GM19372 (cell line): ENCODE results near the gene RCC2.
"Not testable (repeated sequence)": the region's sequence is repeated elsewhere in the genome, so short reads cannot be mapped to it uniquely, and the experiment has no call there.

Experiments used
- ATAC-seq: cut with Tn5 transposase; IDR thresholded peaks from one replicate; pipeline ENCODE4 v1.9.1; 2021; ENCODE audit warnings: mild to moderate bottlenecking, low read depth, moderate library complexity; ENCODE audit not compliant: unreplicated experiment

The RCC2 gene

DNA sequence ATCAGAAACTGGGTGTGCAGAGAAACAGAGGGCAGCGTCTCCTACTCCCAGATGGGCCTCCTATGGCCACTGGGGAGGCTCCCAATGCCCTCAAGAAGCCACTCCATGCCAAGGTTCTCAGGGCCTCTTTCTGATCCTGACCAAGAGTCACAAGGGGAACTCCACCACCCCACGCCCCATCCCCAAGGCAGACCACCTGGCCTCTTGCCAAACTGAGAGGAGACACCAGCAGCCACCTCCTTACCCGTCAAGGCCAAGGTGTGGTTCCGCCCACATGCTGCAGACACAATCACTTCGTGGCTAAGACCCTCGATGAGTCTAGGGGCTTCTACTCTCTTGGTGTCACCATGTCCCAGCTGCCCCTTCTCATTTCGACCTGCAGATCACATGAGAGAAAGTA is 17.0 kb downstream of the RCC2 start:
- ATAC-seq = no peak

DNA sequence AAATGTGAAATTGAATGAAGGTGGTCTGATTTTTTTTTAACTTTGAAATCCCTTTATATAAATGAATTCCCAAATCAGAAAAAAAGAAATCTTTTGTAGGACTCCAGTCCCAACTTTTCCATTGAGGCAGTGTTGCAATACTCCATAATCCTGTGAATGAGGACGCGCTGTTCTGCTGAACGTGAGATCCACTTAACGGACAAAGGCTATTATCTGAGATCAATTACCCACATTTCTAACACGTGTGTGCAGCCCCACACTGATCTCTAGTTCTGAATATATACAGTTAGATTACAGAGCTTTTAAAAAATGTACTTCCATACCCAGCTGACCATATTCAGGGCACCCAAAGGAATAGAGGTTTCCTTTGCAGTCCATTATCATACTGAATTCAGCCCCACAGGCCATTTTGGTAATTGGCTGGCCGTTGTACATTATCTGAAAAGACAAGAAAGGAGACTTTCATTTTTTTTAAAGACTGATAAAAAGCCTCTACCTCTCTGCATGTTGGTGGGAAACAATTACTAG is 19.0 kb downstream of the RCC2 start:
- no peak for ATAC-seq

DNA sequence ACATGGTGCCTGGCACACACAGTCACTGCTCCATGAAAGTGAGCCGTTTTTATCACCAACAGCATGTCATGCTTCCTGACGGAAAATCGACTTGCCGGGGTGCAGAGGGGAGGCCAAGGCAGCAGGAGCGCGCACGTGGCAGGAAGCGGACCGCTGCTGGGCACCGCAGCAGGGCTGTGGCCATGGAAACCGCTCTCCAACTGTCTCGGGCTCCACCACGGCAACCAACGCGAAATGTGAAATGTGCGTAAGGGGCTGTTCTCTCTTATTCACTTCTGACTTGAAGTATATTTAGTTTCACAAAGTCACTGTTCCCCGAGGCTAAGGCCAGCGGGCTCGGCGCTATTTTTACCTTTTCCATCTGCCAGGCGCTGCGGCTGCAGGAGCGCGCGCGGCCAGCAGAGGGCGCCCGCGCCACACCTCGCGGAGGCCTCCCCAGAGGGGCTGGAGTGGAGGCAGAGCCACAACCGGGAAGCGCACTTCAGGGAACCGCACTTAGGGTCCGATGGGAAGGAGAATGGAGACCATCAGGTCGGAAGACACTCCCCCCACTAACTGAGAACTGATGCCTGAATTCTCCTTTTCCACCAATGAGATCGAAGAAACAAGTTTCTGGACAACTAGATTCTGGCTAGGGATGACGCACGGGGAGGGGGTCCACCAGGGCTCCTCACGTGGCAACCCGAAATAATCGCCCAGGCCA is 19.7 kb downstream of the RCC2 start:
- no peak for ATAC-seq

DNA sequence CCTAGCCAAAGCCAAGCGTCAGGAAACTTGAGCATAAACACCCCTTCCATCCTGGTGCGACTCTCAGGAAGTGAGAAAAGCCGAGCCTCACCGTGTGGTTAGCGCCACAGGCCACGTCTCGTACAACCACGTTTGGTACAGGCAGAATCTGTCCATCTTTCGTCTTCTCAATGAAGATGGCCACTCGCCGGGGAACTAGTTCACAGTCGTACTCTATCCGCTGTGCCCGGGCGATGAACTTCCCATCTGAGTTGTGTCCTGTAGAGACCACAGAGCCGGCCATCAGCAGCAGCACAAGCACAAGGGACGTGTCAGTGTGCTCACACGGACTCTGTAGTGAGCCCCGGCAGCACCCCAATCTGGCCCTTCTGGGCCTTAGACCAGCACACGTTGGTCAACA is 23.1 kb downstream of the RCC2 start:
- ATAC-seq = no peak

DNA sequence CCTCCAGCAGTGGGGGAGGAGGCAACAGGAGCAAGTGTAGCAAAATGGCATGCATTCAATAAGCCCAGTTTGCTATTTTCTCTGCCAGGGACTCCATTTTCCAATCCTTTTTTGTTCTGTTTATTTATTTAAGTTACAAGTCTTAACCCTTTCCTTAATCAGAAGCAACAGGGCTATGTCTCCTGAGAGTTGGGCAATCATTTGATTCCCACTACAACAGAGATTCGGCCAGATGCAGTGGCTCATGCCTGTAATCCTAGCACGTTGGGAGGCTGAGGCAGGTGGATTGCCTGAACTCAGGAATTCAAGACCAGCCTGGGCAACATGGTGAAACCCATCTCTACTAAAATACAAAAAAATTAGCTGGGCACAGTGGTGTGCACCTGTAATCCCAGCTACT is 25.5 kb downstream of the RCC2 start:
- ATAC-seq = no peak

DNA sequence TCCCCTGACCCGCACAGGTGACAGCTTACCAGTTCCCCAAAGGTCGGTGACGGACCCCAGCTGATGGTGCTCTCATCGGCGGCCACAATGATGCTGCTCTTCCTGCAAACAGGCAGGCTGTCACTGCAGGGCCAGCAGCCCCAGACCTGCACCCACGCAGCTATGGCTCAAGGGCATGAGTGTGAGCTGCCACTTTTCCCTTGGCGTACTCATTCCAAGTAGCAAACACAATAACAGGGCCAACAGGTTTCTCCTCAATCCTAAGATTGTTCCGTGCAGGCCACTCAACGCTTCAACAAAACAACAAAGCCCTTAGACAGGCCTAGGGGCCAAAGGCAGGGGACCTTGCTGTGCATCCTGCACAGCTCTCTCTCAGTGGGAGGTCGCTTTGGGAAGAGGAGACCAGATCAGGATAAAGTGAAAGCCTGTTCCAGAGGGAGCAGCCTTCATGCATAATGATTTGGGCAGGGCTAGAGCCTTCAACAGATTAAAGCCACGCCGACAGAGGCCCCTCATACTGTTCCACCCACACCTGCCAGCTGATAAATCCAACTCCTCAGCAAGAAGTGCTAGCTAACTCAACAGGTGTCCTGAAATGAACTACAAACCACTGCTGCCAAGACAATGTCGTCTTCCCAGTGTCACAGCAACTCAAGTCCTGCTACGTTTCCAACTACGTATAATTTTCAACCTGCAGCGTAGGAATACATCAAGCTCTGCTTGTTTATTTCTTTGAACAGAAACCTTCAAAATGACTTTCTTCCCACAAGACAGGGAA is 27.2 kb downstream of the RCC2 start:
- ATAC-seq = no peak

DNA sequence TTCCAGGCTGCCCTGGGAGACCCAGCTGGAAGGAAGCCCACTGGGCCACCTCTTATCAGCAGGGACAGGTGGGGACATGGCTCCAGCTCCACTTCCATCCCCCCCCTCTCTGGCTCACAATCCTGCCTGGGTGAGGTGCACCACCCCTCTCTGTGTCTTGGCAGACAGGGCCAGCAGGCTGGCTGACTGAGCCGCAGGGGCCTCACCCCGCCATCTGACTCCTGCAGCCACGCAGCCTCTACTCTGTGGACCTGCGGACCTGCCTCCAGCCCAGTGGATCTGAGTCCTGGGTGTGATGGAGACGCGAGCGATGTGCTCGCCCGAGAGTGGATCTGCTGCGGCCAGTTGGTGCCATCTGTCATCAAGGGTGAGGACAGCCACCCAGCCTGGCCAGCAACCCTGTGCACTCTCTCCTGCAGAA is 30.1 kb downstream of the RCC2 start:
- ATAC-seq = no peak

DNA sequence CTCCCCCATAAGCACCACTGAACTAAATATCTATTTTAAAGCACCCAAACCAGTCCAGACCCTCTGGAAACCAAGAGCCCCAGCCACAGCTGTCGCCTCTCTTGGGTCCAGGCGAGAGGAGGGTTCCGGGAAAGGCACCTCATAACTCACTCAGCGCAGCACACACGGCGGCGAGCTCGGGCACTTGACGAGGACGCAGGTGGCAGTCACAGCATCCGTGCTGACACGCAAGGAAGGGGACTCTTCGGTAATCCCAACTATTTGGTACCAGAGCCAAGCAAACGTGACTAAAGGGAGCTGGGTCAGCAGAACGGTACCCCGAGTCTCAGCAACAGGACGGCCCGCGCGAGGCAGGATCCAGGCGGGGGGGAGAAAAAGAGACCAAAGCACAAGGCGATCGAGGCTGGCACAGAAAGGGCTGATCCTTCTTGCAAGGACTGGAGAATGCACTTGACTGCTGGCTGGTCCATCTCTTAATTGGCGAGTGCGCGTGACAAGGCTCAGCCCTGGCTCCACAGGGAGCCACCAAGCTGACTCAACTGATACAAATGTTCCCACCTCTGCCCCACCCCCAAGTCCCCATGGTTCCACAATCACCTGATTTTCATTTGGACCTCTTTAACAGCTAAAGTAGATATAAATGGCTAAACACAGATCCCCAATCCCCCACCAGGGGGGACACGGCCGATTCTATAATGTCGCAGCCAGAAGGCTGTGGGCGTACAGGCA is 31.5 kb downstream of the RCC2 start:
- not testable (repeated sequence) for ATAC-seq

DNA sequence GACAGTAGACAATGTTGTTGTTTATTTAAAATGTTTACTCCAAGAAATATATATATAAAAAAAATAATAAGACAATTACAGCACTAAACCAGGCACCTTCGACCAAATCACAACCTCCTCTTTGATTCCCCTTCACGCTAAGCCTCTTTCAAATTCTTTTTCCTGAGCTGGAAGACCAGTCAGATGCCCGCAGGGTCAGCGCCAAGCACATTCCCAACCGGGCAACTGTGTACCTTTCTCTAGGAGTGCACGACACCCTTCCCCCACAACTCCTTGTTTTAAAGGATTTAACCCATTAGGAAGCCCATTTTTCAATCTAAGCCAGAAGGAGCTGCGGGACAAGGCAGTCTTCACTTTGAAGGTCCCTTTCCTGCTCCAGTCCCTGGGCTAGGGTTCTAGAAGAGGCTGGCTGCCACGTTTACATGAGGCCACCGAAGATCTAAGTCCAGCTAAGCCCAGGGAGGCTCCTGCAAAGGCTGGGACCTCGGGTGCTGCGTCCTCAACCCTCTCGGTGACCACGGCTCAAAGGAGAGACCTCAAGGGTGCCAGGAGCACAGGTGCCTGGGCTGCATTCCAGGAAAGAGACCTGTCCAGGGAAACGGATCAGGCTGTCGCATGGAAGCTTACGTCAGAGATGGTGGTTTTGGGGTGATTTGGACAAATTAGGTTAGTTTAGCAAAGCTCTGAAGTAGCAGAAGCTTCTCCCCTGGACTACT is 32.6 kb downstream of the RCC2 start:
- not testable (repeated sequence) for ATAC-seq

DNA sequence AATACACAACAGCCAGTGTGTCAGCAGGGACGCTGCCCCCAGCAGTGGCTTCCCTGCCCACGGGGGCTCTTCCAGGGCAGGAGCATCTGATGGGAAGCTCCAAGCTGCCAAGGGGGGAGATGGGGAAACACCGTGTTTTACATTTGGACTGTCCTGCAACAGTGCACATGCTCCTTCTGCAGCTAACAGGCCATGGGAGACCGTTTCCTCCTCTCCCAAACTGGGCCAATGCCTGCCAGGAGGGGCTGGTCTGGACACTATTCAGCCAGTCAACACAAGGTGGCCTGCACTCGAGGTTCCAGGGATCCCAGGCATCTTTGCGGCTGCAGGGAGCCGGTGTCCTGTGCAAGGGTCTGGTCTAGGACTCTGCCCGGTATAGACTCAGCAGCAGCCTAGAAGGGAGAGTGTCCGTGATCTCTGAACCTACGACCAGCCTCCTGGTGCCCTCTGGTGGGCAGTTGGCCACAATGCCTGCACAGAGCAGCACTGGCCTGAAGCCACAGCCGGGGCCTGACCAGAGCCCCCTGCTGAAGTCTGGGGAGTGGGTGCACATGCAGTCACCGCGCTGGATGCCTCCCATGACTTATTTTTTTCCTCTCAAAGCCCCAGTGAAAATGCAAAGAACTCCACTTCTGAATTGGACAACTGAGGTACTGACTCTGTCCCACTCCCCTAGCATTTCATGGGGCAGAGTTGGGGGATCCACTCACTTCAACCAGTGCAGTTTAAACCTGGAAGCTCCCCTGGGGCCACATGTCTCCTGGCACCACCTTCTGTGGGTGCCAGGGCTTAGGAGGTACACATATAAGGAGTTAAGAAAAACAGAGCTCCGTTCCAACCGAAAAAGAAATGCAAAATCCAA is 33.3 kb downstream of the RCC2 start:
- no peak for ATAC-seq

DNA sequence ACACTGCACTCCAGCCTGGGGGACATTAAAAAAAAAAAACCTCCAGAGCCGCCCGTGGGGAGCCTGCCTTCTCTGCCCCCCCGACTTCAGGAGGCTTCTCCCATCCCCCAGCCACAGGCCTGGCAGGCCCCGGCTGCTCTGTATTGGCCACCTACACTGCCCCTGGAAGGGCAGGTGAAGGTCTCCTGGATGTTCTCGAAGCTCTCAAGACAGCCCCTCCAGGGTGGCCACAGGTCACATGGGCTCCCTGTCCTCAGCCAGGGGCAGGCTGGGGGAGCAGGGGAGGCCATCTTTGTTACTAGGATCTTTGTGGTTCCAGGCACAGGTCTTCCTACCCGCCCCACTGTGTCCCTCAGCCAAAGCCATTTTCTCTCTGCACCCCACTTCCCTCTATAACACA is 34.7 kb downstream of the RCC2 start:
- no peak for ATAC-seq

DNA sequence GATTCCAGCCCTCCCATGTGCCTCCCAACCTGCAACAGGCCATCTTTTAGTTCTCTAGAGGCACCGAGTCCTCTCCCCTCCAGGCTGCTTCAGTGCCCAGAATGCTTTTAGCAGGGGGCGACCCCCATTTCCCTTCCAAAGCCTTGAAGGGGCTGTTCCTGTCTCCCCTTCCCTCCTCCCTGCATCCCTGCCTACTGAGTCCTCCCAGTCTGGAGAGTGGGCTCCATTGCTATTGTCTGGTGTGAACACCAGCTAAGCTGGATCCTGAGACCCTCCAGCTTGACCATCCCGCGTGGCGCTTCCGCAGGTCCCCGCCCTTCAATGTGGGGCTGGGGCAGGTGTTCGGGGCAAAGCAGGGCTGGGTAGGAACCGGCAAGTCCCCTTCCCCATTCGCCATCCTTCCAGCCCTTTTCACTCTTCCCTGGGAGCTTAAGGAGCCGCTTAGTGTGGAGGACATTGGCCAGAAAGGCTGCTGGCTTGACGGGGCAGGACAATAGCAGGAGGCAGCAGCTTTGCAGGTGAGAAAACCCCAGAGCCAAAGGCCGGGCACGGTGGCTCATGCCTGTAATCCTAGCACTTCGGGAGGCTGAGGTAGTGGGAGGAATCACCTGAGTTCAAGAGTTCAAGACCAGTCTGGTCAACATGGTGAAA is 35.3 kb downstream of the RCC2 start:
- no peak for ATAC-seq

DNA sequence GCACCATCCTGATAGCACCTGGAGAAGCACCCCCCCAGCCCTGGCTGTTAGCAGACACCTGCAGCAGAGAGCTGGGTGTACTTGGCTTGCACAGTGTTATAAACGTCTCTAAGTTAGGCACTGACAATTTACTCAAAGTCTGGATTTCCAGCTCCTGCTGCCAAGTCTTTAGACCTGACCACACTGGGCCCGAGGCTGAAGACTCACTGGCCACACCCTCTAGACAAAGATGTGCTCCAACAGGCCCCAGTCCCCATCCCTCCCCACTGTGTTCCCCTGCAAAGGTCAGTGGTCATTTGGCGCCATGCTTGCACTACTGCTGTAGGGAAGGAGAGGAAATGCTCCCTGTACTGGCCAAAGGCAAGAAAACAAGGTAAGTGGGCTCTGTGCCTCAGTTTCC is 36.4 kb downstream of the RCC2 start:
- ATAC-seq = no peak

DNA sequence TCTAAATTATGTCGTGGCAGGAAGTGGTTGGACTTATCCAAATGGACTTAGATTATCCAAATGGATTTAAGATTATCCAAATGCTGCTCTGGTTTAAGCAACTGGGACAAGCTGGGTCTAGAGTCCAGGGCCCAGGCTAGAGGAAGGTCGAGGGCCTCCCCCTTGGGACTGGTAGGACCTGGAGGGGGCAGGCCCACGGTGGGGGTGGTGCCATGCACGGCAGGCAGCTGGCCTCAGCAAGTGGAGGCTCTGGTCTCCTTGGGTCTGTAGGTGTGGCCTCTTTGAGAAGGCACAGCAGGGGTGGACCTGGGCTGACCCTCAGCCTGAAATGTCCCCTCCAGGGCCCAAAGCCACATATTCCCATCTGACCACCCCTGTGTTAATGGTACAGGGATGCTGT is 37.6 kb downstream of the RCC2 start:
- no peak for ATAC-seq

DNA sequence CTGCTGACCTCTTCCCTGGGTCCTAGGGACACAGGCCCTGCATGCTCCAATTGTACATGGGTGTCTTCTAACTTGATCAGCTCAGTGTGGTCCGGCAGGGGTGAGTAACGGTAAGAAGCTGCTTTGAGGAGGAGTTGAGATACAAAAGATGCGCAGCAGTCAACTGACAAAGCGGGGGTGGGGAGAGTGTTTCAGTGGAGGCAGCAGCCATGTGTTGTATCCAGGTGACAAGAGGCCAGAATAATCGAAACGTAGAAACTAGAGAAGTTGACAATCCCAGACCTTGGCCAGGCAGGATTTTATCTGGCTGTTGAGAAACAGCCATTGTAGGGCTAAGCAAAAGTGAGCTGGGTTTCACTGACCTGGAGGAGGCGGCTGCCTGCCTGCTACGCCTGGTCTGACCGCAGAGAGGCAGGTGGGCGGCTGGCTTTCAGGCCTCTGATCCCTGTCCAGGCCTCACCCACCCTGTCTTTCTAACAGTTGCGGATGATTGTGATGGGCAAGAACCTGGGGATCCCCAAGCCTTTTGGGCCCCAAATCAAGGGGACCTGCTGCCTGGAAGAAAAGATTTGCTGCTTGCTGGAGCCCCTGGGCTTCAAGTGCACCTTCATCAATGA is 38.6 kb downstream of the RCC2 start:
- no peak for ATAC-seq

DNA sequence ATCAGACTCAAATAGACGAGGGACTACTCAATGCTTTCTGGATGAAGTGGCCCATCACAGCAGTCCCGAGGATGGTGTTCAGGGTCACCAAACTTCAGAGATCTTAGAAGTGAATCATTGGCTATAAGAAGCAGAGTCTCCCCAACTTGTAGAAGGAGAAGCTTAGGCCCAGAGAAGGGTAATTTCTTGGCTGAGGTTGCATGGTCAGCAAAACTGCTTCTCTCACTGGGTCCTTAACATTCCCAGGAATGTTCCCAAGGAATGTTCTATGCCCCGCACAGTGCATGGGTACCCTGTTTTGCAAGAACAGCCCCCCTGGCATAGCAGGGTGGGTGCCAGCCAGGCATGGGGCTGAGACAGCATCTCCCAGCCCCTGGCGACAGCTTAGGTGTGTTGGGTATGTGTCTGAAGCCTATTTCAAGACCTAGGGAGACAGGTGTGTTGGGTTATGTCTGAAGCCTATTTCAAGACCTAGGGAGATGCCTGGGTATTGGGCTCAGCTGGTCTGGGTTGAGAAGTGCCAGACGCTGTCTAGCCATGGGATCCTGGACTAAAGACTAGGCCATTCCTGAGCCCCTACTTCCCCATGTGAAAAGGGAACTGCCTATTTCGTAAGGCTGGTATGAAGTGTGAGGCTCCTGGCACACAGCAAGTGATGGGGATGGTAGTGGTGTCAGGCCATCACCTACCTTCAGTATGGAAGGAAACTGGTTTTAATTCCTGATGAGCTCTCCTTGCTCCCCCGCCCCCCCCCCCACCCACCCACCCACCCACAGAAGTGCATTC is 41.4 kb downstream of the RCC2 start:
- ATAC-seq = no peak

DNA sequence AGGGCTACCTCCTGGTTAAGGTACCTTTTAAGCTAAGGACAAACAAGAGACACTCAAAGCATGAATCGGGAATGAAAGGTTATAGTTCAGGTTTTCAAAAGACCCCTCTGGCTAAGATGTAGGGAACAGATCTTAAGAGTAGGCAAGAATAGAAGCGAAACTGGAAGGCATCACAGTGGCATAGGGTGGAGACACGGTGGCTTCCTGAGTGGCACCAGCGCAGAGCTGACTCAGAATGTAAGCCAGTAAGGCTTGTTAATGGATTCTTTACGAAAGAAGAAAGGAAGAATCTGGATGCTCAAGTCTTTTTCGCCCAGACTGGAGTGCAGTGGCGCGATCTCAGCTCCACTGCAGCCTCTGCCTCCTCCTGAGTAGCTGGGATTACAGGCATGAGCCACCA is 46.2 kb downstream of the RCC2 start:
- no peak for ATAC-seq

DNA sequence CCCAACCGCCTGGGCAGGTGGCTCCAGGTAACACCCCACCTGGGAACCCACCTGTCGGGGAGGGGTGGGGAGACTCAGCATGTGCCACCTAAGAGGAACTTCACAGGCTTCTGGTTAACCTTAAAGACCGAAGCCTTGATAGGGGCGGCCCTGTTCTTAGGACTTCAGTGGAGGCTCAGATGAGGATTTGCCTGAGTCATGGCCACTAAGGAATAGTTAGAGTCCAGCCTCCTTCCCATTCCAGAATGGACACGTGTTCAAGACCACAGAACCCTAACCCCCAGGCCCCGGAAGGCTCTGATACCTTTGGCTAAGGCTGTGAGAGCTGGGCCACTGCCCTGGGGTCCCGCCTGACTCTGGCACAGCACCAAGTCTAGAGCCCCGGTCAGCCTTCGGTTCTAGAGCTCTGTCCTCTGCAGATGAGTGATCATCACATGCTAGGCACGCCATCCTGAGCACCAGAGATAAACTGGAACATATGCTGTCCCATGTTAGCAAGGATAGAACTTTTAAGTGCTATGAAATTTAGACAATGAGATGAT is 47.2 kb downstream of the RCC2 start:
- no peak for ATAC-seq
